GM12872 (cell line): ENCODE data around the gene PORCN.

Experiments used
- TF ChIP-seq, protein P1 (sequence below): IDR thresholded peaks from 3 replicates; pipeline ENCODE4 v1.5.1; 2011; ENCODE audit warnings: low read depth, mild to moderate bottlenecking, low read length, moderate library complexity; ENCODE audit not compliant: insufficient read depth

PORCN gene

DNA sequence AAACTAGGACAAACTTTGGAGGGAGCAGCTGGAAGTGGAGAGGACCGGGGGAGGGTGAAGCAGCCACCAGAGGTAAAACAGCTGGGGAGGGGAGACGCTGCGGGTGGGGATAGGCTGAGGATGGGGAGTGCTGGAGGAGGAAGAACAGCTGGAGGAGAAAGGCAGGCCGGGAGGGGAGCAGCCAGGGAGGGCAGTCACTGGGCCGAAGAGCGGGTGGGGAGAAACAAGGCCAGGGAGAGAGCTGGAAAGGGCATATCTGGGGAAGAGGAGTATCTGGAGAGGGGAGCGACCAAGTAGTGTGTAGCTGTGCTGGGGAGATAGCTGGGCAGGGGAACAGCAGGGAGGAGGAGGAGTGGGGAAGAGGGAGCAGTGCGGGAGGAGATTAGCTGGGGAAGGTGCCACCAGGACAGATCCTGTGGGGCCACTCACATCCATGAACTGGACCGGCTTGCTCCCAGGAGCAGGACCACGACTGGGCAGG, 41.5 kb upstream of the PORCN start:
- TF ChIP-seq, protein P1, sequence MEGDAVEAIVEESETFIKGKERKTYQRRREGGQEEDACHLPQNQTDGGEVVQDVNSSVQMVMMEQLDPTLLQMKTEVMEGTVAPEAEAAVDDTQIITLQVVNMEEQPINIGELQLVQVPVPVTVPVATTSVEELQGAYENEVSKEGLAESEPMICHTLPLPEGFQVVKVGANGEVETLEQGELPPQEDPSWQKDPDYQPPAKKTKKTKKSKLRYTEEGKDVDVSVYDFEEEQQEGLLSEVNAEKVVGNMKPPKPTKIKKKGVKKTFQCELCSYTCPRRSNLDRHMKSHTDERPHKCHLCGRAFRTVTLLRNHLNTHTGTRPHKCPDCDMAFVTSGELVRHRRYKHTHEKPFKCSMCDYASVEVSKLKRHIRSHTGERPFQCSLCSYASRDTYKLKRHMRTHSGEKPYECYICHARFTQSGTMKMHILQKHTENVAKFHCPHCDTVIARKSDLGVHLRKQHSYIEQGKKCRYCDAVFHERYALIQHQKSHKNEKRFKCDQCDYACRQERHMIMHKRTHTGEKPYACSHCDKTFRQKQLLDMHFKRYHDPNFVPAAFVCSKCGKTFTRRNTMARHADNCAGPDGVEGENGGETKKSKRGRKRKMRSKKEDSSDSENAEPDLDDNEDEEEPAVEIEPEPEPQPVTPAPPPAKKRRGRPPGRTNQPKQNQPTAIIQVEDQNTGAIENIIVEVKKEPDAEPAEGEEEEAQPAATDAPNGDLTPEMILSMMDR = no peak

DNA sequence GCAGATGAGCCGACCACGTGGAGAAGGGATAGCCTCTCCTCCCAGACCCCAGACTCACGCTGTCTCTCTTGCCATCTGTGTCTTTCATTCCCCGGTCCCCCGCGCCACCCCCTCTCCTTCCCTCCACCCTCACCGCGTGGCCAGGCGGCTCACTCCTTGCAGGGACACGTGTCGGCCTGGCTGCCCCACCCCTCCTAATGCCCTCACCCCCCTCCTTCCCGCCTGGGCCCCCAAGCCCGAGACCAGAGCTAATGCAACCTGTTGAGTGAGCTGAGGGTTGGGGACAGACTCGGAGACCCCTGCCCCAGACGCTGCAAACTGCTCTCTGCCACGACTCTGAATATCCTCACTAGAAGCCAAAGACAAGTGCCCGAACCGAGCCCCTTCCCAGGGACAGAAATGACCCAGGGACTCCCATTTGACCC, 40.5 kb upstream of the PORCN start:
- TF ChIP-seq, protein P1 = no peak

GRCh38 chrX:48468693-48469691, 39.8 kb upstream of the PORCN start:
- TF ChIP-seq, protein P1 = peak; percentile 47

- TF ChIP-seq, protein P1 = no peak
These were observed 38.5 kb upstream of the PORCN start, which contains the start of gene SLC38A5 for GRCh38 chrX:48470110-48470832. TSS of gene SLC38A5 (minus strand) at chrX:48470260. CDS start at chrX:48467924, 2,336 bp downstream.

DNA sequence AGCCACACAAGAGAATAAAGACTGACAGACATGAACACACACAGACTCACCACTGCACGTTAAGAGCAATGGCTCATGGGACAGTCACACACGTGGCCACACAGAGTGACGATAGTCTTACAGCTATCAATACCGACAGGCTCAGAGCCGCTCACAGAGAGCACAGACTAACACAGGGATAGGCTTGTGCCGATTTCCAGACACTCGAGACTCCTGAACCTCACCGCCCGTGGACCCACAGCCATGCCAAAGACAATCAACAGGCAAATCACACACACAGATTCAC, 38.0 kb upstream of the PORCN start:
- TF ChIP-seq, protein P1 = no peak

DNA sequence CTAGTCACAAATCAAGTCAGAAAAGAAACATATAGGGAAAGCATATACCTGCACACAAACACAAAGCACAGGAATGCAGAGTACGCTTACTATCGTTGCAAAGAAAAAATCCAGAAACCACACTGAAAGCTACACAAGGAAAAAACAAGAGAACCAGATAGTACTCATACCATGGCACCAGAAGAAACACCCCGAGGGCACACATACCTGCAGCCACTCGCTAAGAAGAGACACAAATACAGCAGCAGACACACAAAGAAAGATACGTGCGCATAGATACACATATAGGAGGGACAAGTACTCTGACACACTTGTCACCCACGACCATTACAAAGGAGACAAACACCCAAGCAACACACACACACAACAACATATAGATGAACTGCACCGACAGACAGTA, 37.3 kb upstream of the PORCN start:
- TF ChIP-seq, protein P1 = no peak

- TF ChIP-seq, protein P1 = no peak
These were observed 36.6 kb upstream of the PORCN start for GRCh38 chrX:48472225-48472624.
